CD4-positive, alpha-beta T cell (primary cell): Measurements from ENCODE around the gene NPR3. TPM values are rescaled to one million over a fixed set of nuclear protein-coding genes. Genes with fewer than 3 reads are reported as not detected.

ENCODE experiments used
- ATAC-seq: fragments of 200-7000 bp; cut with Tn5 transposase; one replicate; pipeline ENCODE4 v1.10.0; 2022; ENCODE audit warnings: mild to moderate bottlenecking; ENCODE audit not compliant: poor library complexity
- CTCF ChIA-PET: fragments of 350-600 bp; sonication (Branson Sonifier 250); formaldehyde crosslinking; loops from one replicate; lab custom pipeline; 2021; ENCODE audit warnings: antibody characterized with exemption, inconsistent platforms; lab: Charles Lee
- POLR2A ChIA-PET: fragments of 350-600 bp; sonication (Branson Sonifier 250); formaldehyde crosslinking; loops from one replicate; lab custom pipeline; 2021; ENCODE audit warnings: antibody characterized with exemption, inconsistent platforms; lab: Charles Lee
- DNase-seq, 14 experiments: peaks; one replicate each; pipeline ENCODE4 v3.0.0-alpha.2; 2013 to 2020; ENCODE audit warnings: mixed read lengths in 2 of 14
- H3K27ac ChIP-seq, 2 donors: one replicate each; pipeline versions ENCODE4 v1.5.1 to v1.7.0; 2013; ENCODE audit warnings: low read length in 2 of 2, low read depth in 1 of 2, mild to moderate bottlenecking in 1 of 2
- H3K27me3 ChIP-seq, 2 experiments: 1 replicate in 1 of 2; 2 replicates in 1 of 2; pipeline versions ENCODE4 v1.6.1 to v1.7.0; 2013; ENCODE audit warnings: low read length in 2 of 2, control low read depth in 1 of 2, mild to moderate bottlenecking in 1 of 2, moderate library complexity in 1 of 2; ENCODE audit not compliant: insufficient read depth in 2 of 2, control insufficient read depth in 1 of 2
- H3K36me3 ChIP-seq: one replicate; pipeline ENCODE4 v1.6.1; 2013; ENCODE audit warnings: low read length, control low read depth; ENCODE audit not compliant: insufficient read depth
- H3K4me1 ChIP-seq: one replicate; pipeline ENCODE4 v1.6.1; 2013; ENCODE audit warnings: low read length, control low read depth; ENCODE audit not compliant: insufficient read depth
- H3K4me3 ChIP-seq: one replicate; pipeline ENCODE4 v1.5.1; 2013; ENCODE audit warnings: mild to moderate bottlenecking, low read length, moderate library complexity
- H3K9me3 ChIP-seq, 2 experiments: 1 replicate in 1 of 2; 2 replicates in 1 of 2; pipeline versions ENCODE4 v1.6.1 to v1.7.0; 2013; ENCODE audit warnings: low read length in 2 of 2, mild to moderate bottlenecking in 2 of 2, control low read depth in 1 of 2, moderate library complexity in 1 of 2; ENCODE audit not compliant: control insufficient read depth in 1 of 2, insufficient read depth in 1 of 2
- H3K27ac Mint-ChIP-seq: one replicate; pipeline ENCODE4 v1.8.0; 2020; ENCODE audit warnings: mixed read lengths
- H3K27me3 Mint-ChIP-seq: one replicate; pipeline ENCODE4 v1.8.0; 2021; ENCODE audit warnings: mixed read lengths
- H3K36me3 Mint-ChIP-seq: one replicate; pipeline ENCODE4 v1.8.0; 2021; ENCODE audit warnings: low read depth, mixed read lengths
- H3K4me1 Mint-ChIP-seq: one replicate; pipeline ENCODE4 v1.8.0; 2021; ENCODE audit warnings: low read depth, mixed read lengths
- H3K4me3 Mint-ChIP-seq: one replicate; pipeline ENCODE4 v1.8.0; 2020; ENCODE audit warnings: mild to moderate bottlenecking, mixed read lengths
- H3K9me3 Mint-ChIP-seq: one replicate; pipeline ENCODE4 v1.8.0; 2020; ENCODE audit warnings: mixed read lengths
- CTCF ChIP-seq: fragments of 200-600 bp; IDR thresholded peaks from one replicate; pipeline ENCODE4 v1.8.0; 2022; ENCODE audit warnings: antibody characterized with exemption, mild to moderate bottlenecking
- intact Hi-C, 2 experiments: fragments of 100-400 bp; cut with DNase I in 1 of 2; cut with micrococcal nuclease in 1 of 2; formaldehyde crosslinking; loops; one replicate each; pipeline versions ENCODE4 v1.15.1 to v1.9.0; 2023 to 2025; cut with DNase I, micrococcal nuclease
- total RNA-seq, 174 experiments: library from RNA in 2 of 174; stranded (reverse) in 2 of 174; gene quantifications; one replicate each; pipeline ENCODE4 v1.2.3 and lab custom pipeline; 2021 to 2026

Gene NPR3
- total RNA-seq, 2 experiments from 2014 or later = not detected

DNA sequence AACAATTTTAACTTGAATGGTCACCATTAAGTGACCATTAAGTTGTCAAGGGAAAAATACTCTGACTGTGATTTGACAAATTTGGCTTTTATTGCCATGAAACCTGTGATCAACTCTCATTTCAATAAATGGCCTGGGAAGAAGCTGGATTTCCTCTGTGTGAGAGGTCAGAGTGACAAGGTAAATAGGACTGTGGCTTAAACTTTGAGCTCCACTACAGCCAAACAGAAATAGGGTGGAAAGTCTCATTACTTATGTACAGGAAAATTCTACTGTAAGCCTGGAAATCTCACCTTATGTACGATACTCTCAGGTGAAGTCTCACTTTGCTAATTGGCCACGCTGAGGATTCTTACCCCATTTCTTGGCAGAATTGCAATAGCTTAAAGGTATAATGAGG is 67.3 kb downstream of the NPR3 start:
- H3K27ac Mint-ChIP-seq = no peak overlapping the region
- no peaks in the 10 kb centered on the region for H3K27me3 Mint-ChIP-seq
- H3K36me3 Mint-ChIP-seq = no peaks in the 10 kb centered on the region
- POLR2A ChIA-PET = no interaction called here
- no peaks in the 10 kb centered on the region for H3K9me3 Mint-ChIP-seq
- no peak overlapping the region for H3K4me3 ChIP-seq
- H3K4me3 Mint-ChIP-seq = no peak overlapping the region
- intact Hi-C loops = no loop called here
- ATAC-seq (no peak), DNase-seq (no peak)
- no peaks in the 10 kb centered on the region for H3K36me3 ChIP-seq
- H3K4me1 Mint-ChIP-seq = no peaks in the 10 kb centered on the region
- H3K4me1 ChIP-seq = no peaks in the 10 kb centered on the region
- H3K27me3 ChIP-seq = no peaks in the 10 kb centered on the region
- no peaks in the 10 kb centered on the region for H3K9me3 ChIP-seq
- CTCF ChIA-PET = no interaction called here
- TF ChIP-seq CTCF = no peak
- no peak overlapping the region for H3K27ac ChIP-seq

DNA sequence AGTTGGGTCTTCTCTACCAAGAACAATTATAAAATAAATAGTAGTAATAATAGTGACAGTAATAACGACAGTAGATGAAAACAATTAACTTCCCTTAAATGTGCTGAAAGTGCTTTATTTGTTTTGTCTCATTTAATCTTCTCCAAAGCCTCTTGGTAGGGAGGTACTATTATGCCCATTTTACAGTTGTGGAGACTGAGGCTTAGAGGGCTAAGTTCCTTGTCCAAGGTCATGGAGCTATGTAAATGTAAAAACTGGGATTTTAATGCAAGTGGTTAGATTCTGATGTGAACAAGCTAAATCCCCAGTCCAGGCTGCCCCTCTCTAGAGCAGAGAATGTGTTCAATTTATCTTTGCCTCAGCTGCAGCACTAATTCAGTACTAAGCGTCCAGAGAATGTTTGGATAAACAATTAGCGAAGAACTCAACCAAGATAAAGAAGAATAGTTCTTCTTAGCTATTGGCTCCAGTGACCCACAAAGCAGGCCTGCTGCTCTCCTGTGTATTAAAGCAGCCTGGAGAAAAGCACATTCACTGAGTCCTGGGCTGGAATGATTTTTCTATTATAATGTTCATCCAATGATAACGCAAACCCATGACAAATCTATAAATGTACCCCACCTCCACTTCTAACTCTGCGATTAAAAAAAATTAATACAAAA is 68.8 kb downstream of the NPR3 start:
- Histone ChIP-seq H3K4me1 (no peaks in the 10 kb centered on the region), H3K36me3 (no peaks in the 10 kb centered on the region), H3K9me3 (no peaks in the 10 kb centered on the region), H3K27ac (no peak overlapping the region), H3K4me3 (no peak overlapping the region), H3K27me3 (no peaks in the 10 kb centered on the region)
- intact Hi-C loops = no loop called here
- Mint-ChIP-seq H3K27ac (no peak overlapping the region), H3K4me1 (no peaks in the 10 kb centered on the region), H3K9me3 (no peaks in the 10 kb centered on the region), H3K27me3 (no peaks in the 10 kb centered on the region), H3K4me3 (no peak overlapping the region), H3K36me3 (no peaks in the 10 kb centered on the region)
- DNase-seq (no peak), ATAC-seq (no peak)
- TF ChIP-seq CTCF = no peak
- ChIA-PET CTCF (no interaction called here), POLR2A (no interaction called here)

- H3K27ac Mint-ChIP-seq = no peak overlapping the region
- intact Hi-C loops = no loop called here
- no peaks in the 10 kb centered on the region for H3K36me3 Mint-ChIP-seq
Measured at GRCh38 chr5:32780508-32780919, 69.4 kb downstream of the NPR3 start.

More at GRCh38 chr5:32780508-32780919, 69.4 kb downstream of the NPR3 start:
- Histone ChIP-seq H3K36me3 (no peaks in the 10 kb centered on the region), H3K27ac (no peak overlapping the region), H3K27me3 (no peaks in the 10 kb centered on the region), H3K4me3 (no peak overlapping the region), H3K9me3 (no peaks in the 10 kb centered on the region), H3K4me1 (no peaks in the 10 kb centered on the region)
- ATAC-seq (no peak), DNase-seq (no peak)
- TF ChIP-seq CTCF = no peak
- H3K9me3 Mint-ChIP-seq = no peaks in the 10 kb centered on the region
- CTCF ChIA-PET = no interaction called here
- POLR2A ChIA-PET = no interaction called here
- H3K27me3 Mint-ChIP-seq = peaks cover under 1% of the 10 kb centered on the region
- H3K4me3 Mint-ChIP-seq = no peak overlapping the region
- H3K4me1 Mint-ChIP-seq = no peaks in the 10 kb centered on the region
